Limb (tissue), 2 donors: ENCODE data around the gene FAH.

Source experiments
- DNase-seq, 2 donors: peaks; one replicate each; pipeline ENCODE4 v3.0.0-alpha.2; 2016; ENCODE audit errors: extremely low spot score in 2 of 2

Gene FAH

GRCh38 chr15:80173022-80173759 lies 20.4 kb downstream of the FAH start:
- DNase-seq, result peak in 1 of 2 donors; percentile 75

- DNase-seq, result no peak
Measured at GRCh38 chr15:80174017-80174746, 21.4 kb downstream of the FAH start.

GRCh38 chr15:80175436-80175835 lies 22.6 kb downstream of the FAH start:
- DNase-seq, result no peak

DNA sequence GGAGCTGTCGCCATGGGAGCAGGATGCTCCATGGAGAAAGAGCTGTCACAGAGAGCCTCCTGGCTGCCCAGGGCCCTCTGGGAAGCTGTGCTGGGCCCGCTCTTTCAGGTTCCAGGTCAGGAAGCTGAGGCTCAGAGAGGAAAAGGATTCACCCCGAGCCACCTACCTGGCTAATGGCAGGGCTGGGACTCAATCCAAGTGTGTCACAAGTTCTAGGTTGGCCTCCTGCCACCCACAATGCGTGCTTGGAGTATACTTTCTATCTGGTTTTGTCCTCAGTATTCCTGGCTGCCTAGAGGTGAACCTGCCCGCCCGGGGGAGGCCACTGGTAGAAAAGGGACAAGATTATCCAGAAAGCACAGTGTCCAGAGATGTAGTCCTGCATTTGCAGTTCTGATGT lies 23.6 kb downstream of the FAH start:
- DNase-seq, result no peak

- DNase-seq, result no peak
Measured at GRCh38 chr15:80177156-80177555, 24.4 kb downstream of the FAH start.

- DNase-seq, result no peak
Measured at GRCh38 chr15:80179025-80179759, 26.4 kb downstream of the FAH start.

- DNase-seq, result no peak
Measured at GRCh38 chr15:80179935-80180334, 27.1 kb downstream of the FAH start.

DNA sequence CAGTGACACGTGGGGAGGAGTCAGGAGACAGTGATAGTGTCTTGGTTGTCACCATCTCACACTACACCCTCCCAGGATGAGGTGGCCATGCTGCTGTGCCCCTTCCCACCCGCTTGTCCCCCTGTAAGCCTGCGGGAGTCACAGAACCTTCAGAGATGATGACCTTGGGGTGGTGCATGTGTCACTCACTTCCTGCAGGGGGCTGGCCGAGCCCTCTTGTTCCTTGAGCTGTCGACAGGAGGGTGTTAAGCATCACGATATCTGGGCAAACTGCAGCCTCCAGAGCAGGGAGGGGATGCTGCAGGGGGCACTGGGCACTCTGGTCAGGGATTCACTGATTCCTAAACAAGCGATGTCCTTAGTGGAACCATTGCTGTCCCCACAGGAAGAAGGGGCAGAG lies 27.7 kb downstream of the FAH start:
- DNase-seq, result no peak

GRCh38 chr15:80180986-80181385 lies 28.2 kb downstream of the FAH start:
- DNase-seq, result no peak

GRCh38 chr15:80182611-80183261 lies 29.9 kb downstream of the FAH start:
- DNase-seq, result peak in 1 of 2 donors; percentile 64

DNA sequence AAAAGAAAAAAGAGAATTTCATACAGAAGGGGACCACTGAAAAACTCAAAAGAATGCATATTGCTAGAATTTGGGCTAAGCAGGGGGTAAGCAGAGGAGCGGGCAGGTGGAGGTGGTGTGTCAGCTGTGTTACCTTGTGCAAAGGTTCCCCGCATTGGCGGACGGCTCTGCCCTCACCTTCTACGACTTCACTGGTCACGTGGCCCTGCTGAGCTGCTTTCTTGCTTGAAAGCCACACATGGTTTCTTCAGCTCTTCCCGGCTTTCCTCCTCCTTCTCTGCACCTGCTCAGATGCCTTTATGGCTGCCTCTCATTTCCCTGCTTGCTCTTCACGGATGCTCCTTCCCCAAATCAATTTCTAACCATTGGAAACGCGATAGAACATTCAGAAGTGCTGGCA lies 30.5 kb downstream of the FAH start:
- DNase-seq, result no peak

DNA sequence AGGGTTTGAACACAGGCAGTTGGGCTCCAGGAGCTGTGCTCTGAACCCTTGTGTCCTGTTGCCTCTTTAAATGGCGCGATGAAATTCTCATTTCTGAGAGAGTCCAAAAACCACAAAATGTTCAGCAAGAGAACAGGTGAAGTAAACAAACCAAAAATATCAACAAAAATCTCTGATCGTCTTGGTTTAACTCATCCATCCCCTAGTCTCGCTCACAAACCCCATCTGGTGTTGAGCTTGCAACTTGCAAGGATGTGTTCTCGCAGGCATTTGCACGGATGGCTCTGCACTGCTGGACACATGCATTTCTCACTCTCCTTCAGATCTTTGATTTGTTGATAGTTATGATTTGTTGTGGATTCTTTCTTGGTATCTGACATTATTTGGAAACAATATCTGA lies 31.1 kb downstream of the FAH start:
- peak in 1 of 2 donors; percentile 34 for DNase-seq

DNA sequence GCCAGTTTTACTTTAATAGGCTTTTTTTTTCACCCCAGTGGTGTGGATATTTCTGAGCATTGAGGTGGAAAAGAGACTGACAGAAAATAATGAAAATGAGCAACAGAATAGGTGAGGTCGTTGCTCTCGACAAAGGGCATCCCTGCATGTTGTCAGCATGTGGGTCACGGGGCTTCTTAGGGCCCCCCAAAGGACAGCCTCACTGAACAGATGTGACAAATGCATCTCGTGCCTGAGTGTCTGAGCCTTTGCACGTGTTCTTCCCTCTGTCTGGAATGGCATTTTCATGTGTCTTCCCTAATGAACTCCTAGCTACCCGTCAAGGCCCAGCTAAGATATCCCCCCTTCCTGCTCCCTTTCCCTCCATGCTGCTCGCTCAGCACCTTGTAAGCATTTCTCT lies 31.8 kb downstream of the FAH start:
- no peak for DNase-seq

DNA sequence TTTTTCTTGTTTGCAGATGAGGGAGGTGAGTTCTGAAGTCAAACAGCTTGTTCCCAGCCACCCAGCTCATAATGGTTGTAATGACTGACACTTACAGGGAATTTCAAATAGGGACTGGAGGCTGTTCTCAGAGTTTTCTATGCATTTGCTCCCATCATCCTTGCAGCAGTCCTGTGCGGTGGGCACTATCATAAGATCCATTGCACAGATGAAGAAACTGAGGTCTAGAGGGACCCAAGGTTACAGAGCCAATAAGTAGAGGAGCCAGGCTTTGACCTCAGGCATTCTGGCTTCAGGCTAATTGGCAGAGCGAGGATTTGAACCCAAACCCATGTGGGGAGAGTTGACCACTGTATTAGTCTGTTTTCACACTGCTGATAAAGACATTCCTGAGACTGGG lies 32.4 kb downstream of the FAH start:
- DNase-seq, result no peak

GRCh38 chr15:80186066-80186465 lies 33.3 kb downstream of the FAH start:
- no peak for DNase-seq

- DNase-seq, result no peak
Measured at GRCh38 chr15:80186597-80186996, 33.8 kb downstream of the FAH start.

DNA sequence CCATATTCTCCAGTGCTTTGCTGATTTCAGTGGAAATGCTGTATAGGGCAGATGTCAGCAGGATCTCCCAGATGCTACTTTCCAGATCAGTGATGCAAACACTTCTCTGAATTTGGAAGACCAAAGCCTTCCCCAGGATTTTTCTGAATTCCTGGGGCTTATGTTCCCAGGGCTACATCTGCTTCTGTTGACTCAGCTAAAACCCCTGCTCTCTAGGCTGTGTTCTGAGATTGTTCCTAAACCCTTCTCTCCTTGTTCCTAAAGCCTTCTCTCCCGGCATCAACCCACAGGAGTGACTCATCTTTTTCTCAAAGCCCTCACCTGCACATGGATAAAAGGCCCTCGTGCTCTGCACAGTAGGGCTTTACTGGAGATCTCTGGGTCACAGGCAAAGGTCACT lies 35.5 kb downstream of the FAH start:
- DNase-seq, result no peak

- DNase-seq, result no peak
Measured at GRCh38 chr15:80191198-80191597, 38.4 kb downstream of the FAH start.

- DNase-seq, result no peak
Measured at GRCh38 chr15:80191897-80192595, 39.2 kb downstream of the FAH start.

- no peak for DNase-seq
Measured at GRCh38 chr15:80194186-80194585, 41.4 kb downstream of the FAH start.

DNA sequence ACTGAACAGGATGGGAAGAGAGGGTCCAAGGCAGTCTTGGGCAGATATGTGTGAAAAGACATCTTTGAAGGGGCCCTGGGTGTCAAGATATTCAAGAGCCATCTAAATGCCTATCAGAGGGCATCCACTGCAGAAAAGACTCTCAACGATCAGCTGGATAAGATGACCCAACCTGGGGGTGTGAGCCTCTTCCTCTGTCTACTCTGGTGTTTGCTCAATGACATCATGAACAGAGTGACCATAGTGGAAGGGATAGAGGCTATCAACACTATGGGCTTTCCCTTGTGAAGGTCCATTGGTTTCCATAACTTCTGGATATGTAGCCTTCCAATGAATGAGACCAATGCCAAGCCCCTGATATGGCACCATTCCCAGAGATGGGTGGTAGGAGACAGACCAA lies 42.1 kb downstream of the FAH start:
- DNase-seq, result no peak
